Tibial nerve (tissue), 4 donors: ENCODE measurements around the gene RGS6.

Experiments used
- CTCF ChIP-seq, 5 experiments: fragments of 200-600 bp in 3 of 5; fragments of 450-650 bp in 2 of 5; sonication (generic) in 3 of 5; IDR thresholded peaks; one replicate each; pipeline ENCODE4 v1.5.1; 2016 to 2019; ENCODE audit warnings: antibody characterized with exemption in 5 of 5, mild to moderate bottlenecking in 3 of 5, moderate library complexity in 2 of 5
- EP300 ChIP-seq, 2 donors: sonication (generic); formaldehyde crosslinking; IDR thresholded peaks; one replicate each; pipeline ENCODE4 v1.6.1; 2017; ENCODE audit warnings: antibody characterized with exemption in 2 of 2, mild to moderate bottlenecking in 1 of 2

- TF ChIP-seq CTCF (IDR thresholded peaks at IDR 0.05) (no peak), EP300 (IDR thresholded peaks at IDR 0.05) (no peak)
Observed at GRCh38 chr14:71961972-71962371, 29.7 kb downstream of the RGS6 start.
